ENCODE results near the gene OR9A4.

OR9A4 gene

GRCh38 chr7:141949021-141949420 is 32.8 kb downstream of the OR9A4 start:
- DNase-seq (ENCODE audit: low read depth), result no peak

GRCh38 chr7:141949451-141949850 is 33.3 kb downstream of the OR9A4 start:
- DNase-seq (ENCODE audit: low read depth), result no peak

GRCh38 chr7:141949911-141950310 is 33.7 kb downstream of the OR9A4 start:
- DNase-seq (ENCODE audit: low read depth), result no peak

- DNase-seq (ENCODE audit: low read depth), result no peak
Observed at GRCh38 chr7:141950806-141951205, 34.6 kb downstream of the OR9A4 start.

- no peak for DNase-seq (ENCODE audit: low read depth)
Observed at GRCh38 chr7:141952461-141952860, 36.3 kb downstream of the OR9A4 start.

- DNase-seq (ENCODE audit: low read depth), result no peak
Observed at GRCh38 chr7:141954334-141954733, 38.1 kb downstream of the OR9A4 start.

- no peak for DNase-seq (ENCODE audit: low read depth)
Observed at GRCh38 chr7:141956084-141956483, 39.9 kb downstream of the OR9A4 start.

GRCh38 chr7:141960687-141961422 is 44.7 kb downstream of the OR9A4 start:
- no peak for DNase-seq (ENCODE audit: low read depth)
